GM04503 (cell line): ENCODE data around the gene PRKRA.
"Not testable (repeated sequence)": the region's sequence is repeated elsewhere in the genome, so short reads cannot be mapped to it uniquely, and the experiment has no call there.

Experiments
- DNase-seq: peaks from one replicate; pipeline ENCODE4 v3.0.0-alpha.2; 2012; ENCODE audit warnings: low read depth

Gene PRKRA

GRCh38 chr2:178450774-178451525, at the start of gene PRKRA, which contains the start of gene PJVK:
PRKRA (minus strand) TSS chr2:178451175; CDS start chr2:178451030, 145 bp downstream.
PJVK (plus strand) TSS chr2:178451378; CDS start chr2:178453410, 2,032 bp downstream.
- DNase-seq: peak; percentile 75

GRCh38 chr2:178499640-178500039, 48.7 kb upstream of the PRKRA start:
- no peak for DNase-seq

DNA sequence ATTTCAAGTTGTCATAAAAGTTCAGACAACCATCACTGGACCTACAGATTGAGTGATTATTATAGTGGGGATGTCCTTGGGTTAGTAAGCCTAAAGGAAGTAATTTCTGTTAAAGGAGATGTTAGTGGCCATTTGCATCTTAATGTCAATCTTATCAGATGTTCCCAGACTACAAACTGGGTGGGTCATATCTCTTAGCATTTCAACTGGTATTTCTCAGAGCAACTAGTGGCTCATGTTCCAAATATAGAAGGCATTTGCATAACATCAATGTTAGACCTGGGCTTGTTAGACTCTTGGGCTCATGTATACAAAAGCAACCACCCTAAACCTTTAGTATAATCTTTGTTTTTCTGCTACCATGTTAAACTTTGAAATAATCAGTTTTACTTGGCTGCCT, 47.2 kb upstream of the PRKRA start:
- no peak for DNase-seq

DNA sequence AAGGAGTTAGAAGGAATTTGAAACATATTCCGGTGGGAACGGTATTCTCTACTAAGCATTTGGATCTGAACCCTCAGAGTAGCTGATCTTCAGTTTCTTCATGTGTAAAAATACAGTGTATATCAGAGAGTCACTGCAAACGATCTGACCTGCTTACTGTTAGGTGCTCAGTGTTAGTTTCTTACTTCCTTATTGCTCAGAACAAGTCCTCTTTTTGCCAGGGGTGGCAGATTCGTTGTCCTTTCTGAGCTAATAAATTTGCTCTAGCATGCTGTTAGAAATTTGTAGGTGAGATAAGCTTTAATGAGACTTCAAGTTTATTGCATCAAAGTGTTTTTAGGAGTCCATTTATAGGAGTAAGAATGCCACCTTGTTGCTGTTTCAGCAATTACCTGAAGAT, 45.1 kb upstream of the PRKRA start:
- DNase-seq: no peak

DNA sequence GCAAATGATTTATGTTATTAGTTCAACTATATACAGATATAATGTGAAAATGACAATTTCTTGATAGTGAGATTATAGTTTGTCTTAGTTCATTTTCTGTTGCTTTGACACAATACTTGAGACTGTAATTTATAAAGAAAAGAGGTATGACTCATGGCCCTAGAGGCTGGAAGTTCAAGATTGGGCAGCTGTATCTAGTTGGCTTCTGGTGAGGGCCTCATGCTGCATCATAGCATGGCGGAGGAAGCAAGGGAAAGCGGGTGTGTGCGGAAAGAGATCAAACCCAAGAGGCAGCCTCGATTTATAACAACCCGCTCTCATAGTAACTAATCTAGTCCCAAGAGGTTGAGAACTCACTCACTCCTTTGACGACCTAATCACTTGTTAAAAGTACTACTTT, 40.6 kb upstream of the PRKRA start:
- no peak for DNase-seq

DNA sequence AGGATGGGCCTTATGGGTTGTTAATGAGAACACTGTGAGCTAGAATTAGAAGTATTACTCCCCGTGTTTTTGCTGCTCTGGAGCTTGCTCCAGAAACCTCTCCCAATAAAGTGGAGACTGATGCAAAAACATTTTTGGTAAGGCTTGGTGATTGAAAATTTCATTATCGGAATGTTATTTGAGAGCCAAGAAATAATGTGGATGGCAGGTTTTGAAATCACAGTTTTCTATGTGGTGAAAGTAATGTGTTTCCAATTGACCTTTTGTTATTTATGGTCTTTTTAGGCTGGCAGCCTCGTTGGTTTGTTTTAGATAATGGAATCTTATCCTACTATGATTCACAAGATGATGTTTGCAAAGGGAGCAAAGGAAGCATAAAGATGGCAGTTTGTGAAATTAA, 34.4 kb upstream of the PRKRA start:
- no peak for DNase-seq

DNA sequence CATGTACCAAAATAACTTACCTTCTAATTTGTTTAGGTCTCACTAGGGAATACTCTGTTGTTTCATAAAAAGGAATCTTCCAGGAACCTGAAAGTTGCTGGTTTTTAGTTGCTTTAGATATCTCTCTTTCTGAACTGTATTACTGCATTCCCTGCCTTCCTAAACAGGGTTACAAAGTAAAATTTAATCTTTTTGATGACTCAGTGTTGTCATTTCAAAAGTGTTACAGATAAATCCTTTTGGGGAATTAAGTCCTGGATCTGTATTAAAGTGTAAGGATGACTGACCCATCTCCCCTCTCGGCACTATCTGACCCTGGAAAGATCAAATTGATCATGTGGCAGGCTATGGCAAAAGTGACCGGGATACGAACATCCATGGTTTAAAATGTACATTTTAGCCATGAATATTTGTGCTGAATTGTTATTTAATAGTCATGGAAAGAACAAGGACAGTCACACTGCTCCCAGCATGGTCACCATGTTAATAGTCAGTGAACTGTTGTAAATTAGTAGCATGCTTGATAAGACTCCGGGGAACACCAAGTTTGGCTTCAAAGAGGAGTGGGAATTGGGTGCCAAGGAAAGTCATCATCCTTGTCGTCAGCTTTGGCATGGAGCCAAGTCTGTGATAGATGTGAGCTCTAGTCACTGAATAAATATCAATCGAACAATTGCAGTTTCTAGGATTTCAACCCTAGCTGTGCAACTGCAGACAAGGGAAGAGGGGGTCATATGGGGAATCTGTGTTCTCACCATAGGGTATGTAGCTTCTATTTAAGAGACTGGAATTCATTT, 33.5 kb upstream of the PRKRA start:
- no peak for DNase-seq

- DNase-seq: no peak
Measured at GRCh38 chr2:178482437-178482836, 31.5 kb upstream of the PRKRA start.

DNA sequence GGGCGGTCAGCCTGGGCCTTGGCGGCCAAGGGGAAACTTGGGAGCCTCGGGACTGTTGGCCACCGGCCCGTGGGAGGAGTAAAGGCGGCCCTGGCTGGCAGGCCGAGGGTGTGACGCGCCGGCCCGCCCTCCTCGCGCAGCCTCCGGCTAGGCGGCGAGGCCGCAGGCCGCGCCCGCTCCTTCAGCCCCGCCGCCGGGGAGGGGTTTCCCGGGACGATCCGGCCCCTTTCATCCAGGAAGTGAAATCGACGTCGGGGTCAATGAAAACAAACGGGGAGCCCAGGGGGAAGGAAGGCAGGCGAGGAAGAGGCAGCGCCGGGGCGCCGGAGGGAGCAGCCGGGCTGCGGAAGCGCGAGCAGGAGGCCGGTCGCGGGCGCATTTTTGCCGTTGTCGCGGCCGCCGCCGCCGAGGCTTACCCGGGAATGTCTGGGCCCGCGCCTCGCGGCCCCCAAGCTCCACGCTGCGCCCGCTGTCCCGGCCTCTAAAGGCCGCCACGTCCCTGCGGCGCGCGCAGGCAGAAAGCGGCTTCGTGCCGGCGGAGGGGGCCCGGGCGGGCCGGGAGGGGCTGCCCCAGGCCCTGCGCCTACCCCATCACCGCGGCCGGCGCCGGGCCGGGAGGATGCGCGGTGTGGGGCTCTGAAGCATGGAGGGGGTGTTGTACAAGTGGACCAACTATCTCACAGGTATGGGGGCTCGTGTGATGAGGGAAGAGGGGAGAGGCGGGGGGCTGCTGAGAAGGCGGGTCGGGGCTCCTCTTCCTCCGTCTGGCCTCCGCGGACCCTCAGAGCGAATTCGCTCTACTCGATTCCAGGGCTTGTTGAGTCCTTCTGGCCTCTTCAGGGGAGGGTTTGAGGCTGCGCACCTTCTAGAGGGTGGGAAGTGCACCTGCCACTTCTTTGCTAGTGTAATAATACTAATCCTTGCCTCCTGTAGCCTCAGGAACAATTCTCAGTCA, 29.5 kb upstream of the PRKRA start, which contains the start of gene PLEKHA3:
Gene PLEKHA3, plus strand, starts transcription at position 231 of the 955 bp plus-strand sequence. Its CDS starts 413 bp downstream, at position 644.
- DNase-seq: peak; percentile 76

DNA sequence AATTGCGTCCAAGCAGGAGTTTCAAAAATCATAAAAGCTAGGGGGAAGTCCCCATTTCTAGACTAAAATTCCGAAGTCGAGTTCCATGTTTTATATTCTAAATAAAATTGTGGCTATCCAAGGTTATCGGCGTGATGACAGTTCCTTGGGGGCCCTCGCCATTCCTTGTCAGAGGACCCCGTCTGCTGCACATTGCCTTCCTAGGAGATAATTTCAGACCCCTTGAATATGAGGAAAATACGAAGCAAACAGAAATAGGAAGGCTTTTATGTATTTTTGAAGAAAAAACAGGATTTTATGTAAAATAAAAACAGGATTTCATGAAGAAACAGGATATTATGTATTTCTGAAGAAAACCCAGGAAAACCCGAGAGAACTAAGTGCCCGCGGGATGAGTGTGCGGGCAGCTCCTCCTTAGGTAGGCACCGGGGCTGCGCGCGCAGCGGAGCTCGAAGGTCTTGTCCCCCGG, 28.8 kb upstream of the PRKRA start:
- no peak for DNase-seq

GRCh38 chr2:178479275-178479616, 28.3 kb upstream of the PRKRA start:
- DNase-seq: no peak

DNA sequence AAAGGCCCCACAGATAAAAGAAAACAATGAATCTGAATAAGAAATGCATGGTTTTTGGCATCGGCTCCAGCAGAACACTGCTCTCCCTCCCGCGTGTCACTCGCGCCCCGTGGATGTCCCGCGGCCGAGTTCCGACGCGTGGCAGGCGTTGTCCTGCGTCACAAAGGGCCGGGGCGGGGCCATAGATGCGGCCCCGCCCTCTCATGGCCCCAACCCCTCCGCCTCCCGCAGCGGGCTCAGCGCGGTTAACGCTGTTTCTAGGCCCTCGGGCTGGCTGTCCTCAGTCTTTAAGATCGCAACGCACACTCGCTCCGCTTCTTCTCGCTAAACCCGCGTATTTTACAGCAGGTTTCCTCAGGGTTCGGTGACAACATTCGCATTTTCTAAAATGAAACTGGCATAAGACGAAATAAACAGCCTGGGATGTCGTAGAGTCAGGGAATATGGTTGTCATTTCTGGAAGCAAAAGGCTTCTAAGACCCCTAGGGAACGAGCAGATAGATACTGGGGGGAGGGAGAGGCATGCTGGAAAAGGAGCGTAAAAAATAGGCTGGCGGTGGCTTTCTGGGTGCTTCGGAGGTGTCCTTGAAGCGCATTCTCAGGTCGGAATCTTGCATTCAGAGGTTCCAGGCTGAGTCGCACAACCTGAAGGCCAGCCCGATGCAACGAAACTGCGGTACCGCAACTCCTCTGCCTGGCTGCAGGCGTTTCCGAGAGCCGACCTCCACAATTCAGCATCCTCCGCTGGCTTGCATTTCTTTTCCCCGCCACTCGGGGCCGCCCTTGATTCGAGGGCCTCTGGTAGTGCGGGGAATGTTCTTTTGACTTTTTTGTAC, 27.7 kb upstream of the PRKRA start, which contains the start of gene FKBP7:
Gene FKBP7, minus strand, starts transcription at position 162 of the 836 bp plus-strand sequence. Its CDS starts 101 bp downstream, at position 61.
- no peak for DNase-seq

DNA sequence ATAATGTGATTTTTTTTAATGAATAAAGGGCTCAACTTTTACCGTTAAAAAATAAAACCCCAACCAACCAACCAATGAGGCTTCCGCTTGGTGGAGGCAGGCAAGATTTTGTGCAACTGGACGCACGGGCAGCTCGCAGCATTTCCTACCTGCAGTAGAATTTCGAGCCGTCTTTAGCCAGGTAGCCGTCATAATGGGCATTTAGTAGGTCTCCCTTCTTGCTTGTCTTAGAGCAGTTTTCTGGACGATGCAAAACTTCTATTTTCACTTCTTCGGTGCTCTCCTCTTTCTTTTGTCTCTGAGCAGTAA, 27.1 kb upstream of the PRKRA start:
- DNase-seq: no peak

DNA sequence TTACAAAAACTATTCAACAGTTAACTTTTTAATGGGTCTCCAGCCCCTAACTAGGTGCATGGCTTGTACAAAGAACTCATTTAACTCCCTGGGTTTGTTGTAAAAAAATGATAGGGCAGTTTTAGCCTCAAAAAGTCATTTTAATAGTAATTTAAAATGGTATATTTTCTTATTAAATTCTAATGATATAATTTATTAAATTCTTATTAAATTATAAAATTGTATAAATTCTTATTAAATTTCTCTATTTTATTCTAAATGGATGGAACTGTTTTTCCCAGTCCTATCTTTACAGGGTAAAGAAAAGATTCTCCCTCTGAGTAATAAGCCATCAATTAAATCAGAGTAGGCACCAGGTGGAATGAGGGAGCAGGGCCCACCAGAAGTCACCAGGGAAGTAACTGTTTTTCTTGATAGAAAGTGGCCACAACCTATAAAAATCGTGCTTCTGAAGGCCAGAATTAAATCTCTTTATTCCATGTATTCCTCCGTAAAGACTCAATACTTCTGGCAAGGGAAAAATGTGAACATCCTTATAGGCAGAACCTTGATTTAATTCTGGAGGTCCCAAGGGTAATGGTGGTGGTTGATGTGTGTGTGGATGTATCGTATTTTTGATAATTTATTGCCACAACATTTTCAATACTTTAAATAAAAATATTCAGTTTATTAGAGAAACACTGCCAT, 26.6 kb upstream of the PRKRA start:
- no peak for DNase-seq

DNA sequence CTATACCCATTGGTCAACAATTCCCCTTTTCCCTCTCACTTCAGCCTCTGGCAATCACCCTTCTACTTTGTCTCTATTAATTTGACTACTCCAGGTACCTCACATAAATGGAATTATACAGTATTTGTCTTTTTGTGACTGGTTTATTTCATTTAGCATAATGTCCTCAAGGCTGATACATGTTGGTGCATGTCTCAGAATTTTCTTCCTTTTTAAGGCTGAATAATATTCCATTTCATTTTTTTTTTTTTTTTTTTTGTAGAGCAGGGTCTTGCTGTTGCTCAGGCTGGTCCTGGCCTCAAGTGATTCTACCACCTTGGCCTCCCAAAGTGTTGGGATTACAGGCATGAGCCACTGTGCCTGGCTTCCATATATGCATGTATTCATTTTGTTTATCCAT, 25.5 kb upstream of the PRKRA start:
- no peak for DNase-seq

DNA sequence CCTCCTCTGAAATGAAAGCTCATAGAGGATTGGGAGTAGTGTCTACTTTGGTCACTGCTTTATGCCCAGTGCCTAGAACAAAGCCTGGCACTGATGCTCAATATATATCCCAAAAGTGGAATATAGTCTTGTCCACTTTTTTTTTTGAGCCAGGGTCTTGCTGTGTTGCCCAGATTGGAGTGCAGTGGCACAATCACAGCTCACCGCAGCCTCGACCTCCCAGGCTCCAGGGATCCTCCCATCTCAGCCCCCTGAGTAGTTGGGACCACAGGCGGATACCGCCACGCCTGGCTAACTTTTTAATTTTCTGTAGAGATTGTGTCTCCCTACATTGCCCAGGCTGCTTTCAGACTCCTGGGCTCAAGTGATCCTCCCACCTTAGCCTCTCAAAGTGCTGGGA, 23.6 kb upstream of the PRKRA start:
- no peak for DNase-seq

GRCh38 chr2:178473931-178474330, 23.0 kb upstream of the PRKRA start:
- no peak for DNase-seq

- DNase-seq: no peak
Measured at GRCh38 chr2:178473373-178473772, 22.4 kb upstream of the PRKRA start.

DNA sequence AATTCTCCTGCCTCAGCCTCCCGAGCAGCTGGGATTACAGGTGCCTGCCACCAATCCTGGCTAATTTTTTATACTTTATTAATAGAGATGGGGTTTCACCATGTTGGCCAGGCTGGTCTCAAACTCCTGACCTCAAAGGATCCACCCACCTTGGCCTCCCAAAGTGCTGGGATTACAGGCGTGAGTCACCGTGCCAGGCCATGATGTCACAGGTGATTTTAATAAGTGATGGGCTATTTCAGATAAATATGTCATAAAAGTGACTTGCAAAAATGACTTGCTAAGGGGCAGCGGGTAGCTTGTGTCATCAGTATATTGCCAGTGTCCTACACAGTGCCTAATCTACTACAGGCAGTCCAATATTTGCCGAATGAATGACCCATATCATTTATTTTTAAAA, 20.3 kb upstream of the PRKRA start:
- not testable (repeated sequence) for DNase-seq

DNA sequence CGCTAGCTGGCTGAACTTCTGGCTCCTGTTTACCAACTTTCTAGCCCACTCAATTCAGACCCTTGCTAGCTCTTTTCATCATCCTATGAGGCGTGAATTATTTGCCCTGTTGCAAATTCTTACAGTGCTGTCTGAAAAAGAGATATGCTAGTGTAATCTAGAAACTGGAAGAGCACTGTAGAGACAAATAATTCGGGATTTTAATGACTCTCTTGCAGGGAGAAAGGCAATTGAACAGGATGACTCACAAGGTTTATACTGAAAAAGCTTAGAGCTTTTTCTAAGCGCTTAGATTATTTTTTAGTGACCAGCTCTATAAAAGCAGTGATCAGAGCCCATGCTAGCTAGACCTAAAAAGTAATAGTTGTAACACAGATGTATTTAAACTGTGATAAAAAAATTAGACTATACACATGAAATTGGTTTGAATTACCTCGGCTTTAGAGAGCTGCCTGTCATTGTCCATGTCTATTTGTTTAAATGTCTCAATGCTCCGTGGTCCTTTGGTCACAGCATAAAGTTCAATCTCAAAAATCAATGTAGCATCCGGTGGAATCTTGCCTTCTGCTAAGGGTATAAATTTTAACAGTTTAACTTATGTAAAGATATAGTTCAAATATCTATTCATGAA, 18.4 kb upstream of the PRKRA start:
- DNase-seq: no peak
